H1 (cell line): ENCODE measurements around the gene ENTPD8. TPM values are rescaled to one million over a fixed set of nuclear protein-coding genes. Genes with fewer than 3 reads are reported as not detected.

ENCODE experiments used
- CTCF ChIA-PET: fragments of 300-600 bp; sonication (Branson Sonifier 250); formaldehyde crosslinking; loops from one replicate; lab custom pipeline; 2021; ENCODE audit not compliant: partially characterized antibody; lab: Charles Lee
- POLR2A ChIA-PET: fragments of 300-600 bp; sonication (Branson Sonifier 250); formaldehyde crosslinking; loops from one replicate; lab custom pipeline; 2021; ENCODE audit warnings: inconsistent platforms; ENCODE audit not compliant: partially characterized antibody; lab: Charles Lee
- DNase-seq, 2 experiments: peaks; one replicate each; pipeline versions ENCODE4 v3.0.0 to v3.0.0-alpha.2; 2010 to 2022; ENCODE audit warnings: low spot score in 2 of 2, low read depth in 1 of 2, mixed read lengths in 1 of 2
- FAIRE-seq: peaks from 2 replicates; lab custom pipeline; 2011; peaks lifted over from hg19 to GRCh38; lab: Jason Lieb, UNC
- H2AFZ ChIP-seq: 2 replicates; pipeline ENCODE4 v1.8.1; 2012; ENCODE audit warnings: low read length, inconsistent platforms
- H2AK5ac ChIP-seq: 2 replicates; pipeline ENCODE4 v1.6.1; 2013; ENCODE audit warnings: low read depth, low read length
- H2BK120ac ChIP-seq: replicated peaks from 2 replicates; pipeline ENCODE3; 2013; ENCODE audit warnings: low read depth, low read length, inconsistent platforms
- H2BK12ac ChIP-seq: 2 replicates; pipeline ENCODE4 v1.6.1; 2013; ENCODE audit warnings: low read depth, low read length
- H2BK15ac ChIP-seq: 2 replicates; pipeline ENCODE4 v1.6.1; 2013; ENCODE audit warnings: low read length
- H2BK20ac ChIP-seq: 2 replicates; pipeline ENCODE4 v1.6.1; 2013; ENCODE audit warnings: low read length
- H2BK5ac ChIP-seq: 2 replicates; pipeline ENCODE4 v1.6.1; 2013; ENCODE audit warnings: low read depth, low read length
- H3K14ac ChIP-seq: 2 replicates; pipeline ENCODE4 v1.6.1; 2013; ENCODE audit warnings: inconsistent platforms; ENCODE audit not compliant: insufficient read length
- H3K18ac ChIP-seq: 2 replicates; pipeline ENCODE4 v1.6.1; 2013; ENCODE audit warnings: low read length; ENCODE audit errors: extremely low read depth
- H3K23ac ChIP-seq: 2 replicates; pipeline ENCODE4 v1.6.1; 2013; ENCODE audit warnings: inconsistent platforms; ENCODE audit not compliant: insufficient read length
- H3K23me2 ChIP-seq: 2 replicates; pipeline ENCODE4 v1.6.1; 2013; ENCODE audit warnings: low read depth, low read length
- H3K27ac ChIP-seq: 2 replicates; pipeline ENCODE4 v1.6.1; 2011; ENCODE audit warnings: low read depth, low read length, inconsistent platforms
- H3K27me3 ChIP-seq, 4 experiments: replicated peaks in 1 of 4; 1 replicate in 1 of 4; 2 replicates in 3 of 4; pipeline versions ENCODE4 v1.6.1 to v1.8.1; 2011 to 2013; ENCODE audit warnings: low read length in 3 of 4, mild to moderate bottlenecking in 3 of 4, inconsistent platforms in 2 of 4, mixed read lengths in 2 of 4, moderate library complexity in 1 of 4; ENCODE audit not compliant: control insufficient read depth in 3 of 4, insufficient read depth in 3 of 4; ENCODE audit errors: extremely low read depth in 1 of 4
- H3K36me3 ChIP-seq, 4 experiments: 2 replicates each; pipeline versions ENCODE4 v1.6.1 to v1.8.1; 2011 to 2013; ENCODE audit warnings: mild to moderate bottlenecking in 4 of 4, low read length in 3 of 4, moderate library complexity in 2 of 4, control low read depth in 1 of 4, inconsistent platforms in 1 of 4; ENCODE audit not compliant: insufficient read depth in 4 of 4, control insufficient read depth in 2 of 4
- H3K4ac ChIP-seq: replicated peaks from 2 replicates; pipeline ENCODE3; 2013; ENCODE audit warnings: low read length, low read depth, mixed read lengths, inconsistent platforms; ENCODE audit not compliant: insufficient read length
- H3K4me1 ChIP-seq, 4 experiments: replicated peaks in 1 of 4; 1 replicate in 1 of 4; 2 replicates in 3 of 4; pipeline versions ENCODE4 v1.6.1 to v1.8.1; 2011 to 2013; ENCODE audit warnings: low read length in 3 of 4, inconsistent platforms in 2 of 4, mixed read lengths in 1 of 4; ENCODE audit not compliant: insufficient read depth in 4 of 4, control insufficient read depth in 3 of 4
- H3K4me2 ChIP-seq, 2 experiments: 2 replicates each; pipeline versions ENCODE4 v1.6.1 to v1.8.1; 2011 to 2013; ENCODE audit warnings: low read depth in 2 of 2, low read length in 2 of 2, control low read depth in 1 of 2, inconsistent platforms in 1 of 2, mild to moderate bottlenecking in 1 of 2; ENCODE audit not compliant: insufficient read depth in 1 of 2
- H3K4me3 ChIP-seq, 4 experiments: fragments of 200-600, 300-600 bp in 1 of 4; sonication (generic), shearing (Covaris generic), sonication (Bioruptor Twin) in 1 of 4; 2 replicates each; pipeline versions ENCODE4 v1.5.1 to v1.8.1; 2011 to 2016; ENCODE audit warnings: low read length in 4 of 4, low read depth in 3 of 4, control low read depth in 2 of 4, inconsistent platforms in 2 of 4, mild to moderate bottlenecking in 2 of 4, mixed read lengths in 1 of 4, moderate library complexity in 1 of 4; ENCODE audit not compliant: insufficient read depth in 2 of 4; ENCODE audit errors: extremely low read depth in 1 of 4
- H3K56ac ChIP-seq: replicated peaks from 2 replicates; pipeline ENCODE3; 2013; ENCODE audit warnings: low read depth, mild to moderate bottlenecking, mixed read lengths, low read length, inconsistent platforms; ENCODE audit not compliant: insufficient read length
- H3K79me1 ChIP-seq: 2 replicates; pipeline ENCODE4 v1.6.1; 2013; ENCODE audit warnings: low read depth, low read length, control low read depth
- H3K79me2 ChIP-seq, 2 experiments: 2 replicates each; pipeline versions ENCODE4 v1.6.1 to v1.8.1; 2012 to 2013; ENCODE audit warnings: low read length in 2 of 2, mild to moderate bottlenecking in 2 of 2, inconsistent platforms in 1 of 2; ENCODE audit not compliant: insufficient read depth in 2 of 2, control insufficient read depth in 1 of 2
- H3K9ac ChIP-seq, 4 experiments: replicated peaks in 1 of 4; 1 replicate in 1 of 4; 2 replicates in 3 of 4; pipeline versions ENCODE4 v1.6.1 to v1.8.1; 2011 to 2013; ENCODE audit warnings: low read depth in 3 of 4, low read length in 3 of 4, control low read depth in 2 of 4, mild to moderate bottlenecking in 2 of 4, moderate library complexity in 2 of 4, inconsistent platforms in 1 of 4; ENCODE audit errors: extremely low read depth in 1 of 4
- H3K9me3 ChIP-seq, 2 experiments: 2 replicates each; pipeline versions ENCODE4 v1.6.1 to v1.8.1; 2012 to 2013; ENCODE audit warnings: mild to moderate bottlenecking in 2 of 2, moderate library complexity in 2 of 2, control low read depth in 1 of 2, inconsistent platforms in 1 of 2, low read depth in 1 of 2, low read length in 1 of 2, mixed read lengths in 1 of 2; ENCODE audit not compliant: insufficient read depth in 2 of 2
- H4K20me1 ChIP-seq, 2 experiments: replicated peaks in 1 of 2; 2 replicates each; pipeline versions ENCODE3 to v1.8.1; 2011 to 2013; ENCODE audit warnings: inconsistent platforms in 2 of 2, low read length in 2 of 2, mild to moderate bottlenecking in 1 of 2; ENCODE audit not compliant: insufficient read depth in 2 of 2, control insufficient read depth in 1 of 2
- H4K5ac ChIP-seq: 2 replicates; pipeline ENCODE4 v1.6.1; 2013; ENCODE audit warnings: low read length, low read depth, mixed read lengths, inconsistent platforms; ENCODE audit not compliant: insufficient read length
- H4K8ac ChIP-seq: 2 replicates; pipeline ENCODE4 v1.8.0; 2013; ENCODE audit warnings: mild to moderate bottlenecking, moderate library complexity, low read length, inconsistent platforms; ENCODE audit not compliant: insufficient read depth; ENCODE audit errors: extremely low read depth
- H4K91ac ChIP-seq: replicated peaks from 2 replicates; pipeline ENCODE3; 2013; ENCODE audit warnings: low read length, mixed read lengths, inconsistent platforms; ENCODE audit not compliant: insufficient read length
- CHD2 ChIP-seq: IDR thresholded peaks from 2 replicates; pipeline ENCODE4 v1.6.1; 2012; ENCODE audit warnings: low read length, improper control_type of control experiment
- HDAC2 ChIP-seq, 2 experiments: fragments of 300-600 bp in 1 of 2; sonication (generic) in 1 of 2; IDR thresholded peaks; 2 replicates each; pipeline ENCODE4 v1.6.1; 2011 to 2012; ENCODE audit warnings: low read depth in 2 of 2, low read length in 2 of 2, mild to moderate bottlenecking in 2 of 2, moderate library complexity in 2 of 2, borderline replicate concordance in 1 of 2, inconsistent platforms in 1 of 2
- NRF1 ChIP-seq: IDR thresholded peaks from 2 replicates; pipeline ENCODE4 v1.6.1; 2011; ENCODE audit warnings: mild to moderate bottlenecking, low read depth, low read length, improper control_type of control experiment
- PHF8 ChIP-seq: fragments of 200-600 bp; sonication (generic); conservative IDR thresholded peaks from 2 replicates; pipeline ENCODE4 v1.7.1; 2012; ENCODE audit warnings: low read depth, mild to moderate bottlenecking, inconsistent platforms, low read length, moderate library complexity
- POLR2AphosphoS5 ChIP-seq: IDR thresholded peaks from 2 replicates; pipeline ENCODE4 v1.6.1; 2011; ENCODE audit warnings: low read depth, low read length
- RAD21 ChIP-seq, 2 experiments: IDR thresholded peaks in 1 of 2; conservative IDR thresholded peaks in 1 of 2; 2 replicates each; pipeline ENCODE4 v1.6.1; 2011; ENCODE audit warnings: low read depth in 2 of 2, low read length in 2 of 2, improper control_type of control experiment in 1 of 2, inconsistent platforms in 1 of 2, mild to moderate bottlenecking in 1 of 2, moderate library complexity in 1 of 2
- RNF2 ChIP-seq: fragments of 200-900, 300-1000 bp; sonication (generic); IDR thresholded peaks from 2 replicates; pipeline ENCODE4 v1.7.1; 2016; ENCODE audit warnings: borderline replicate concordance, low read depth, mild to moderate bottlenecking, antibody characterized with exemption, low read length; ENCODE audit not compliant: poor library complexity, severe bottlenecking; ENCODE audit errors: missing control alignments
- SIN3A ChIP-seq, 2 experiments: IDR thresholded peaks in 1 of 2; conservative IDR thresholded peaks in 1 of 2; 2 replicates each; pipeline ENCODE4 v1.6.1; 2011 to 2012; ENCODE audit warnings: low read length in 2 of 2, improper control_type of control experiment in 1 of 2, low read depth in 1 of 2, mild to moderate bottlenecking in 1 of 2
- SP1 ChIP-seq: IDR thresholded peaks from 2 replicates; pipeline ENCODE4 v1.6.1; 2011; ENCODE audit warnings: low read depth, low read length
- SP4 ChIP-seq: IDR thresholded peaks from 2 replicates; pipeline ENCODE4 v1.6.1; 2012; ENCODE audit warnings: low read length, inconsistent platforms
- ZNF274 ChIP-seq: IDR thresholded peaks from 2 replicates; pipeline ENCODE4 v1.7.0; 2012; ENCODE audit warnings: low read length, borderline replicate concordance; ENCODE audit errors: extremely low read depth
- WGBS, 2 experiments: shearing (Covaris generic) in 1 of 2; methylation state at CpG; one replicate each; pipeline versions ENCODE4 v1.1.6 to v1.1.7; 2013 to 2015; ENCODE audit warnings: low lambda C conversion rate in 2 of 2, mixed read lengths in 2 of 2, inconsistent platforms in 1 of 2, low coverage in 1 of 2, missing lambda C conversion rate in 1 of 2; ENCODE audit not compliant: insufficient replicate concordance in 2 of 2, insufficient coverage in 1 of 2, insufficient read length in 1 of 2; ENCODE audit errors: extremely low coverage in 1 of 2, missing lambda C conversion rate in 1 of 2; 5-methylcytosine and 5-hydroxymethylcytosine counted together
- polyA plus RNA-seq, 7 experiments: library from polyadenylated mRNA; depleted of rRNA in 3 of 7; stranded (reverse) in 5 of 7; unstranded in 2 of 7; fragments of >200 nt in 5 of 7; fragments of 200-250 nt in 2 of 7; gene quantifications; 1 replicate in 5 of 7; 2 replicates in 1 of 7; 4 replicates in 1 of 7; pipeline versions ENCODE4 v1.2.1 to v1.2.3, GENCODE V29; 2011 to 2013; ENCODE audit warnings: missing spikeins in 2 of 7, mixed read lengths in 2 of 7
- total RNA-seq: library from RNA; stranded (reverse); fragmentation: NEBNext Ultra II Directional; extraction: Animal tissue kit (Norgen Biotek cat#: 25700); gene quantifications from 2 replicates; pipeline ENCODE4 v1.2.1, GENCODE V29; 2021

The ENTPD8 gene
- total and polyA plus RNA-seq, 2 of the 8 experiments (the other 6 are each of a cell fraction or from before 2014, with no cell fraction given): 0.48 to 0.51 TPM

- Histone ChIP-seq H3K4ac (no peak overlapping the region), H3K79me2 (no peaks in the 10 kb centered on the region), H3K79me1 (no peaks in the 10 kb centered on the region), H4K8ac (peak overlapping the region; percentile 92), H3K23ac (no peak overlapping the region), H3K27ac (no peak overlapping the region), H3K14ac (no peak overlapping the region), H2BK15ac (no peak overlapping the region), H4K91ac (no peak overlapping the region), H3K9ac (no peak overlapping the region), H3K23me2 (peaks cover under 1% of the 10 kb centered on the region; the same call in 1 of the 2 replicates), H3K4me1 (peaks cover 0 to 3% (median under 1%) of the 10 kb centered on the region in 4 experiments; a peak in 2 of 7 replicates), H3K4me2 (no peak overlapping the region), H3K56ac (no peak overlapping the region), H2BK120ac (no peak overlapping the region), H2BK12ac (no peak overlapping the region), H2AK5ac (no peak overlapping the region), H4K20me1 (peaks cover 0 to 1% of the 10 kb centered on the region in 2 experiments), H3K18ac (no peak overlapping the region), H2BK5ac (no peak overlapping the region), H2BK20ac (no peak overlapping the region), H2AFZ (no peak overlapping the region), H3K36me3 (no peaks in the 10 kb centered on the region), H3K4me3 (no peak overlapping the region), H3K27me3 (peaks cover 0 to 6% (median 1%) of the 10 kb centered on the region in 4 experiments; a peak in 4 of 7 replicates), H3K9me3 (no peaks in the 10 kb centered on the region), H4K5ac (no peak overlapping the region)
- CTCF ChIA-PET: interaction anchor here (0.6 kb wide), 1 partner anchor 136 kb away, joined by 3 read pairs; no protein-coding TSS in a partner anchor
- WGBS, 2 experiments: 93% methylated on average over 24 of the region's 27 CpGs; no CpG with 5 or more reads in 1 of the 2 experiments
- FAIRE-seq (no peak), DNase-seq (no peak)
- POLR2A ChIA-PET: interaction anchor here (2.5 kb wide), 1 partner anchor 188 kb away, joined by 6 read pairs; the partner anchor contains the start of gene TUBB4B
- TF ChIP-seq RAD21 (IDR thresholded peaks at IDR 0.05 in 1 of 2, conservative IDR thresholded peaks at IDR 0.05 in 1 of 2; ENCODE audit: low read depth in 2 of 2, low read length in 2 of 2) (no peak), ZNF274 (no peak), SIN3A (conservative IDR thresholded peaks at IDR 0.05 in 1 of 2, IDR thresholded peaks at IDR 0.05 in 1 of 2; ENCODE audit: low read depth in 1 of 2, low read length in 2 of 2) (no peak), HDAC2 (IDR thresholded peaks at IDR 0.05; ENCODE audit: borderline replicate concordance in 1 of 2, low read depth in 2 of 2, low read length in 2 of 2) (no peak), SP4 (no peak), POLR2AphosphoS5 (no peak), RNF2 (no peak), PHF8 (no peak), NRF1 (no peak), CHD2 (no peak), SP1 (no peak)
Measured at GRCh38 chr9:137428841-137429545, 12.2 kb downstream of the ENTPD8 start.
